AG04450 (cell line): ENCODE measurements around the gene LIN7B. TPM values are rescaled to one million over a fixed set of nuclear protein-coding genes. Genes with fewer than 3 reads are reported as not detected.

Experiments used
- CTCF ChIA-PET: fragments of 300-600, 350-600 bp; formaldehyde crosslinking; extraction: SDS; loops from one replicate; lab custom pipeline; 2022; ENCODE audit warnings: antibody characterized with exemption, inconsistent platforms; lab: Charles Lee
- POLR2A ChIA-PET: fragments of 350-600 bp; formaldehyde crosslinking; extraction: SDS; loops from one replicate; lab custom pipeline; 2021; ENCODE audit warnings: antibody characterized with exemption, inconsistent platforms; lab: Yijun Ruan, JAX
- DNase-seq: peaks from one replicate; pipeline ENCODE4 v3.0.0-alpha.2; 2011; ENCODE audit warnings: low read depth, low spot score
- H3K27ac ChIP-seq: one replicate; pipeline ENCODE4 v1.5.1; 2012; ENCODE audit warnings: low read depth, low read length, control low read depth
- H3K27me3 ChIP-seq: one replicate; pipeline ENCODE4 v1.6.0; 2012; ENCODE audit warnings: low read length; ENCODE audit not compliant: control insufficient read depth, insufficient read depth
- H3K4me3 ChIP-seq: 2 replicates; pipeline ENCODE4 v1.5.1; 2011; ENCODE audit warnings: mild to moderate bottlenecking, low read depth, low read length, control low read depth
- H3K9me3 ChIP-seq: 2 replicates; pipeline ENCODE4 v1.5.1; 2012; ENCODE audit warnings: low read length; ENCODE audit not compliant: control insufficient read depth, insufficient read depth
- CTCF ChIP-seq: IDR thresholded peaks from 2 replicates; pipeline ENCODE4 v1.5.1; 2011; ENCODE audit warnings: low read depth, low read length, control low read depth, inconsistent platforms
- polyA plus RNA-seq: library from polyadenylated mRNA; depleted of rRNA; stranded (reverse); fragments of >200 nt; gene quantifications from 2 replicates; pipeline ENCODE4 v1.2.3, GENCODE V29; 2011

Gene LIN7B
- polyA plus RNA-seq, 1 experiment, result 4.2 TPM

- ChIA-PET POLR2A (interaction anchor here (0.5 to 0.6 kb wide), 2 partner anchors 8 to 728 kb away, joined by 3 read pairs; no protein-coding TSS in a partner anchor), CTCF (interaction anchor here (0.9 to 2.3 kb wide), 3 partner anchors 14 to 114 kb away, joined by 3 to 11 read pairs (median 3); no protein-coding TSS in a partner anchor)
- no peak for TF ChIP-seq CTCF
- no peaks in the 10 kb centered on the region for H3K9me3 ChIP-seq
- no peak overlapping the region for H3K27ac ChIP-seq
- H3K27me3 ChIP-seq, result no peaks in the 10 kb centered on the region
- DNase-seq, result no peak
- no peak overlapping the region for H3K4me3 ChIP-seq
These were observed 2.8 kb upstream of the LIN7B start for GRCh38 chr19:49111218-49111998.

GRCh38 chr19:49114630-49115363 lies 627 bp downstream of the LIN7B start:
- POLR2A ChIA-PET, result interaction anchor here (0.8 to 1.4 kb wide), 6 partner anchors 12 to 36 kb away, joined by 3 to 7 read pairs (median 4); no protein-coding TSS in a partner anchor
- Histone ChIP-seq H3K9me3 (no peaks in the 10 kb centered on the region), H3K27me3 (no peaks in the 10 kb centered on the region), H3K4me3 (peak overlapping the region; percentile 75), H3K27ac (peak overlapping the region; percentile 21)
- CTCF ChIA-PET, result interaction anchor here (0.6 to 2.7 kb wide), 7 partner anchors 9 to 111 kb away, joined by 4 to 24 read pairs (median 8); no protein-coding TSS in a partner anchor
- no peak for TF ChIP-seq CTCF
- no peak for DNase-seq

- ChIA-PET CTCF (interaction anchor here (1.1 to 2.1 kb wide), 2 partner anchors 10 to 82 kb away, joined by 3 to 10 read pairs; no protein-coding TSS in a partner anchor), POLR2A (interaction anchor here (0.6 kb wide), 1 partner anchor 247 kb away, joined by 4 read pairs; no protein-coding TSS in a partner anchor)
- no peak for DNase-seq
- H3K27ac ChIP-seq, result no peak overlapping the region
- no peak for TF ChIP-seq CTCF
- H3K27me3 ChIP-seq, result no peaks in the 10 kb centered on the region
- no peak overlapping the region for H3K4me3 ChIP-seq
- no peaks in the 10 kb centered on the region for H3K9me3 ChIP-seq
These were observed 2.4 kb downstream of the LIN7B start for GRCh38 chr19:49116544-49116943.

- no peak for DNase-seq
- CTCF ChIA-PET, result interaction anchor here (0.9 to 2.1 kb wide), 2 partner anchors 20 to 81 kb away, joined by 3 to 10 read pairs; no protein-coding TSS in a partner anchor
- POLR2A ChIA-PET, result no interaction called here
These were observed 3.8 kb downstream of the LIN7B start for GRCh38 chr19:49117677-49118564.

More at GRCh38 chr19:49117677-49118564, 3.8 kb downstream of the LIN7B start:
- no peaks in the 10 kb centered on the region for H3K9me3 ChIP-seq
- H3K4me3 ChIP-seq, result peak overlapping the region; percentile 73
- peak overlapping the region; percentile 77 for H3K27ac ChIP-seq
- no peaks in the 10 kb centered on the region for H3K27me3 ChIP-seq
- no peak for TF ChIP-seq CTCF
